ENCODE results near the gene DLGAP1. TPM values are rescaled to one million over a fixed set of nuclear protein-coding genes. Genes with fewer than 3 reads are reported as not detected.
A peak's percentile ranks its signal among the peaks of the same experiment; 100 is the strongest.

The DLGAP1 gene
- total and polyA plus RNA-seq, 2 of the 13 experiments (the other 11 are each of a cell fraction or from before 2014, with no cell fraction given) = 0.01 TPM; not detected in 1

DNA sequence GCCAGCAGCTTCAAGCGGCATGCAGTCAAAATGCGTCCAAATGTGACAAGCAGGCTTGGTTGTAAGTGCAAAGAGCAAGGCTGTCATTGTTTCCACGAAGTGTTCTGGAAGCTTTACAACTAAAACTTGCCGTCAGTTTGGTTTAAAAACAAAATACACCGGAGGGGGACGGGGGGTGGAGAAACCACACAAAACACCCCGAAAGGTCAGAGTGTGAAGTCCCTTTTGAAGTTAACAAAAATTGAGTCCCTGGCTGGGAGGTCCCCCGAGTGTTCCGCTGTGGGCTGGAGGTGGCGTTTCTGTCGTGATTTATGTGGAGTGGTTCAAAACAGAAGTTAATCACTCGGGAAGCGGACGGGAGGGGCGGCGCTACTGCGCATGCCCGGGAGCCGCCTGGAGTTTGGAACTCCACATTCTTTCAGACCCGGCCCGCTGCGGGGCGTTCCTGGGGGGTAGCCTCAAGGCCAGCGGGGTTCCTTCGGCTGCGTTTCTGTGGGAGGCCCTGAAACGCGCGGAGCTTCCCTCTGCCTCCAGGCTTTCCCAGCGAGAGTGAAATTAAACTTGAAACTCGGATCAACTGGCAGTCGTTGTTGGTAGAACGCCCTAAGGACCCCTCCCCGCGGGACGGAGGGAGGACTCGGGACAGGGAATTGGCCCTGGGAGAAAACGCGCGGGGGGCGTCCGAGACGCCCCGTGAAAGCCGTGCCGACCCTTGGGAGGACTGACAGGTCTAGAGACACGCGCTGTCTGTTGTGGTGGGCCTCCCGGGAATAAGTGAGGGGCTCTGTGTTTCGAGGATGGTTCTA, 1003.7 kb downstream of the DLGAP1 start (continued):
- TF ChIP-seq HNF4G (IDR thresholded peaks at IDR 0.05; ENCODE audit: borderline replicate concordance, low read depth, low read length) = peak; percentile 54; the same call in 1 of the 2 replicates
- TF ChIP-seq HNF4G (CRISPR knock-in tag; IDR thresholded peaks at IDR 0.05; ENCODE audit: borderline replicate concordance, low read depth) = no peak
- 0 out of 2 replicates have a peak, but pooled peaks have one; percentile 21 for TF ChIP-seq ZBTB7B (CRISPR knock-in tag; IDR thresholded peaks at IDR 0.05)
- TF ChIP-seq, protein P1, sequence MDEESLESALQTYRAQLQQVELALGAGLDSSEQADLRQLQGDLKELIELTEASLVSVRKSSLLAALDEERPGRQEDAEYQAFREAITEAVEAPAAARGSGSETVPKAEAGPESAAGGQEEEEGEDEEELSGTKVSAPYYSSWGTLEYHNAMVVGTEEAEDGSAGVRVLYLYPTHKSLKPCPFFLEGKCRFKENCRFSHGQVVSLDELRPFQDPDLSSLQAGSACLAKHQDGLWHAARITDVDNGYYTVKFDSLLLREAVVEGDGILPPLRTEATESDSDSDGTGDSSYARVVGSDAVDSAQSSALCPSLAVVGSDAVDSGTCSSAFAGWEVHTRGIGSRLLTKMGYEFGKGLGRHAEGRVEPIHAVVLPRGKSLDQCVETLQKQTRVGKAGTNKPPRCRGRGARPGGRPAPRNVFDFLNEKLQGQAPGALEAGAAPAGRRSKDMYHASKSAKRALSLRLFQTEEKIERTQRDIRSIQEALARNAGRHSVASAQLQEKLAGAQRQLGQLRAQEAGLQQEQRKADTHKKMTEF (CRISPR knock-in tag; IDR thresholded peaks at IDR 0.05) = peak; percentile 58; the same call in 1 of the 2 replicates
- TF ChIP-seq, protein P2, sequence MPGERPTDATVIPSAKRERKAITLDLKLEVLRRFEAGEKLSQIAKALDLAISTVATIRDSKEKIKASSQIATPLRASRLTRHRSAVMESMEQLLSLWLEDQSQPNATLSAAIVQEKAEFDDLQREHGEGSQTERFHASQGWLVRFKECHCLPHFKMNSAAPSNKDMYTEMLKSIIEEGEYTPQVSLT (CRISPR knock-in tag; IDR thresholded peaks at IDR 0.05; ENCODE audit: borderline replicate concordance, low read depth) = no peak
- TF ChIP-seq ZMYM3 (CRISPR knock-in tag; IDR thresholded peaks at IDR 0.05) = no peak
- TF ChIP-seq, protein P3, sequence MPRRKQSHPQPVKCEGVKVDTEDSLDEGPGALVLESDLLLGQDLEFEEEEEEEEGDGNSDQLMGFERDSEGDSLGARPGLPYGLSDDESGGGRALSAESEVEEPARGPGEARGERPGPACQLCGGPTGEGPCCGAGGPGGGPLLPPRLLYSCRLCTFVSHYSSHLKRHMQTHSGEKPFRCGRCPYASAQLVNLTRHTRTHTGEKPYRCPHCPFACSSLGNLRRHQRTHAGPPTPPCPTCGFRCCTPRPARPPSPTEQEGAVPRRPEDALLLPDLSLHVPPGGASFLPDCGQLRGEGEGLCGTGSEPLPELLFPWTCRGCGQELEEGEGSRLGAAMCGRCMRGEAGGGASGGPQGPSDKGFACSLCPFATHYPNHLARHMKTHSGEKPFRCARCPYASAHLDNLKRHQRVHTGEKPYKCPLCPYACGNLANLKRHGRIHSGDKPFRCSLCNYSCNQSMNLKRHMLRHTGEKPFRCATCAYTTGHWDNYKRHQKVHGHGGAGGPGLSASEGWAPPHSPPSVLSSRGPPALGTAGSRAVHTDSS (CRISPR knock-in tag; conservative IDR thresholded peaks at IDR 0.05) = no peak
- TF ChIP-seq, protein P4, sequence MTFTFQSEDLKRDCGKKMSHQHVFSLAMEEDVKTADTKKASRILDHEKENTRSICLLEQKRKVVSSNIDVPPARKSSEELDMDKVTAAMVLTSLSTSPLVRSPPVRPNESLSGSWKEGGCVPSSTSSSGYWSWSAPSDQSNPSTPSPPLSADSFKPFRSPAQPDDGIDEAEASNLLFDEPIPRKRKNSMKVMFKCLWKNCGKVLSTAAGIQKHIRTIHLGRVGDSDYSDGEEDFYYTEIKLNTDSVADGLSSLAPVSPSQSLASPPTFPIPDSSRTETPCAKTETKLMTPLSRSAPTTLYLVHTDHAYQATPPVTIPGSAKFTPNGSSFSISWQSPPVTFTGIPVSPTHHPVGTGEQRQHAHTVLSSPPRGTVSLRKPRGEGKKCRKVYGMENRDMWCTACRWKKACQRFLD (CRISPR knock-in tag; IDR thresholded peaks at IDR 0.05; ENCODE audit: borderline replicate concordance) = 0 out of 2 replicates have a peak, but pooled peaks have one; percentile 13
- no peak for TF ChIP-seq MZF1 (CRISPR knock-in tag; IDR thresholded peaks at IDR 0.05; ENCODE audit: borderline replicate concordance)
- 0 out of 2 replicates have a peak, but pooled peaks have one; percentile 36 for TF ChIP-seq RARA (CRISPR knock-in tag; IDR thresholded peaks at IDR 0.05)
- no peak; the same call in 1 of the 2 replicates for TF ChIP-seq ZNF317 (CRISPR knock-in tag; IDR thresholded peaks at IDR 0.05)
- TF ChIP-seq, protein P5, sequence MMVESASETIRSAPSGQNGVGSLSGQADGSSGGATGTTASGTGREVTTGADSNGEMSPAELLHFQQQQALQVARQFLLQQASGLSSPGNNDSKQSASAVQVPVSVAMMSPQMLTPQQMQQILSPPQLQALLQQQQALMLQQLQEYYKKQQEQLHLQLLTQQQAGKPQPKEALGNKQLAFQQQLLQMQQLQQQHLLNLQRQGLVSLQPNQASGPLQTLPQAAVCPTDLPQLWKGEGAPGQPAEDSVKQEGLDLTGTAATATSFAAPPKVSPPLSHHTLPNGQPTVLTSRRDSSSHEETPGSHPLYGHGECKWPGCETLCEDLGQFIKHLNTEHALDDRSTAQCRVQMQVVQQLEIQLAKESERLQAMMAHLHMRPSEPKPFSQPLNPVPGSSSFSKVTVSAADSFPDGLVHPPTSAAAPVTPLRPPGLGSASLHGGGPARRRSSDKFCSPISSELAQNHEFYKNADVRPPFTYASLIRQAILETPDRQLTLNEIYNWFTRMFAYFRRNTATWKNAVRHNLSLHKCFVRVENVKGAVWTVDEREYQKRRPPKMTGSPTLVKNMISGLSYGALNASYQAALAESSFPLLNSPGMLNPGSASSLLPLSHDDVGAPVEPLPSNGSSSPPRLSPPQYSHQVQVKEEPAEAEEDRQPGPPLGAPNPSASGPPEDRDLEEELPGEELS (CRISPR knock-in tag; IDR thresholded peaks at IDR 0.05) = no peak
- TF ChIP-seq, protein P6, sequence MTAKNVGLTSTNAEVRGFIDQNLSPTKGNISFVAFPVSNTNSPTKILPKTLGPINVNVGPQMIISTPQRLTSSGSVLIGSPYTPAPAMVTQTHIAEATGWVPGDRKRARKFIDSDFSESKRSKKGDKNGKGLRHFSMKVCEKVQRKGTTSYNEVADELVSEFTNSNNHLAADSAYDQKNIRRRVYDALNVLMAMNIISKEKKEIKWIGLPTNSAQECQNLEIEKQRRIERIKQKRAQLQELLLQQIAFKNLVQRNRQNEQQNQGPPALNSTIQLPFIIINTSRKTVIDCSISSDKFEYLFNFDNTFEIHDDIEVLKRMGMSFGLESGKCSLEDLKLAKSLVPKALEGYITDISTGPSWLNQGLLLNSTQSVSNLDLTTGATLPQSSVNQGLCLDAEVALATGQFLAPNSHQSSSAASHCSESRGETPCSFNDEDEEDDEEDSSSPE (CRISPR knock-in tag; IDR thresholded peaks at IDR 0.05) = 0 out of 2 replicates have a peak, but pooled peaks have one; percentile 41
- TF ChIP-seq, protein P7, sequence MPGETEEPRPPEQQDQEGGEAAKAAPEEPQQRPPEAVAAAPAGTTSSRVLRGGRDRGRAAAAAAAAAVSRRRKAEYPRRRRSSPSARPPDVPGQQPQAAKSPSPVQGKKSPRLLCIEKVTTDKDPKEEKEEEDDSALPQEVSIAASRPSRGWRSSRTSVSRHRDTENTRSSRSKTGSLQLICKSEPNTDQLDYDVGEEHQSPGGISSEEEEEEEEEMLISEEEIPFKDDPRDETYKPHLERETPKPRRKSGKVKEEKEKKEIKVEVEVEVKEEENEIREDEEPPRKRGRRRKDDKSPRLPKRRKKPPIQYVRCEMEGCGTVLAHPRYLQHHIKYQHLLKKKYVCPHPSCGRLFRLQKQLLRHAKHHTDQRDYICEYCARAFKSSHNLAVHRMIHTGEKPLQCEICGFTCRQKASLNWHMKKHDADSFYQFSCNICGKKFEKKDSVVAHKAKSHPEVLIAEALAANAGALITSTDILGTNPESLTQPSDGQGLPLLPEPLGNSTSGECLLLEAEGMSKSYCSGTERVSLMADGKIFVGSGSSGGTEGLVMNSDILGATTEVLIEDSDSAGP (CRISPR knock-in tag; IDR thresholded peaks at IDR 0.05; ENCODE audit: borderline replicate concordance) = peak; percentile 6; the same call in 1 of the 2 replicates
- 0 out of 2 replicates have a peak, but pooled peaks have one; percentile 5 for TF ChIP-seq FOSL2 (CRISPR knock-in tag; IDR thresholded peaks at IDR 0.05)
- TF ChIP-seq ZMYM4 (CRISPR knock-in tag; IDR thresholded peaks at IDR 0.05) = 0 out of 2 replicates have a peak, but pooled peaks have one; percentile 31
- TF ChIP-seq PHF20 (CRISPR knock-in tag; IDR thresholded peaks at IDR 0.05) = no peak

Data from HepG2 (cell line).